HG03159 (cell line): Measurements from ENCODE around the gene KLHL21.
"Not testable (repeated sequence)": the region's sequence is repeated elsewhere in the genome, so short reads cannot be mapped to it uniquely, and the experiment has no call there.

Experiments
- ATAC-seq: cut with Tn5 transposase; IDR thresholded peaks from one replicate; pipeline ENCODE4 v1.9.1; 2021; ENCODE audit warnings: mild to moderate bottlenecking, moderate library complexity; ENCODE audit not compliant: unreplicated experiment

Gene KLHL21

GRCh38 chr1:6585081-6585722 is 17.5 kb downstream of the KLHL21 start:
- ATAC-seq: no peak

- ATAC-seq: no peak
Measured at GRCh38 chr1:6584126-6585080, 18.3 kb downstream of the KLHL21 start.

- ATAC-seq: no peak
Measured at GRCh38 chr1:6582370-6582769, 20.3 kb downstream of the KLHL21 start.

GRCh38 chr1:6581561-6582305 is 20.9 kb downstream of the KLHL21 start:
- ATAC-seq: no peak

- ATAC-seq: no peak
Measured at GRCh38 chr1:6580593-6581409, 21.9 kb downstream of the KLHL21 start.

- ATAC-seq: peak; percentile 28
Measured at GRCh38 chr1:6580119-6580592, 22.5 kb downstream of the KLHL21 start.

DNA sequence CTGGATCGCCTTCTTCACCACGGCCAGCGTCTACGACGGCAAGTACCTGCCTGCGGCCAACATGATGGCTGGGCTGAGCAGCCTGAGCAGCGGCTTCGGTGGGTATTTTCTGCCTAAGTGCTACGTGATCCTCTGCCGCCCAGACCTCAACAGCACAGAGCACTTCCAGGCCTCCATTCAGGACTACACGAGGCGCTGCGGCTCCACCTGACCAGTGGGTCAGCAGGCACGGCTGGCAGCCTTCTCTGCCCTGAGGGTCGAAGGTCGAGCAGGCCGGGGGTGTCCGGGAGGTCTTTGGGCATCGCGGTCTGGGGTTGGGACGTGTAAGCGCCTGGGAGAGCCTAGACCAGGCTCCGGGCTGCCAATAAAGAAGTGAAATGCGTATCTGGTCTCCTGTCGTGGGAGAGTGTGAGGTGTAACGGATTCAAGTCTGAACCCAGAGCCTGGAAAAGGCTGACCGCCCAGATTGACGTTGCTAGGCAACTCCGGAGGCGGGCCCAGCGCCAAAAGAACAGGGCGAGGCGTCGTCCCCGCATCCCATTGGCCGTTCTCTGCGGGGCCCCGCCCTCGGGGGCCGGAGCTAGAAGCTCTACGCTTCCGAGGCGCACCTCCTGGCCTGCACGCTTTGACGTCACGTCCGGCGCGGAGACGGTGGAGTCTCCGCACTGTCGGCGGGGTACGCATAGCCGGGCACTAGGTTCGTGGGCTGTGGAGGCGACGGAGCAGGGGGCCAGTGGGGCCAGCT is 23.1 kb downstream of the KLHL21 start, which contains the start of gene ZBTB48:
TSS of gene ZBTB48 (plus strand) at position 621 of the 745 bp plus-strand sequence. CDS start 616 bp downstream, outside the sequence.
- ATAC-seq: peak; percentile 92

GRCh38 chr1:6578624-6579373 is 23.9 kb downstream of the KLHL21 start:
- no peak for ATAC-seq

- no peak for ATAC-seq
Measured at GRCh38 chr1:6577831-6578525, 24.7 kb downstream of the KLHL21 start.

GRCh38 chr1:6574818-6575217 is 27.9 kb downstream of the KLHL21 start:
- ATAC-seq: no peak

- no peak for ATAC-seq
Measured at GRCh38 chr1:6574025-6574620, 28.5 kb downstream of the KLHL21 start.

DNA sequence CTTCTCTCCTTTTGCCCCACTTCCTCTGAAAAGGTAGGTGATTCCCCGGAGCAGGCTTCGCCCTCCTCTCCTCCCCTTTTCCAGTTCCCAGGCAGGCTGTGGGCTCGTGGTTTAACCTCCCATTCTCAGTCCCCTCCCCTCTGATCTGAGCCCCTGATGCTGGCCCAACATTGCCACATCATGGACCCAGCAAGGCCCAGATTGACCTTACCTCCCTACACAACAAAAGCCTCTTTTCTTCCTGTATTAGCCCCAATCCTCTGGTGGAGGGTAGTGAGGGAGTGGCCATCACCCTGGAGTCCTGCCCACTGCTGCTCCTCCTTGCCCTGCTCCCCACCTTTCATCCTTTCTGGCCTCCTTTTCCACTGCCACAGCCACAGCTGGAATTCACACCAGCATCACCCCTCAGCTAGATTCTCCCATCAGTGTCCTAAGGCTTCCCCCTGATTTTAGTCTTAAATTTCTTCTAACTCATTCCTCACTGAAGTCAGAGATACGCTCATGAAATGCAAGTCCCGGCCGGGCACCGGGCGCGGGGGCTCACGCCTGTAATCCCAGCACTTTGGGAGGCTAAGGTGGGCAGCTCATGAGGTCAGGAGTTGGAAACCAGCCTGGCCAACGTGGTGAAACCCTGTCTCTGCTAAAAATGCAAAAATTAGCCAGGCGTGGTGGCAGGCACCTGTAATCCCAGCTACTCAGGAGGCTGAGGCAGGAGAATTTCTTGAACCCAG is 29.9 kb downstream of the KLHL21 start:
- ATAC-seq: no peak

DNA sequence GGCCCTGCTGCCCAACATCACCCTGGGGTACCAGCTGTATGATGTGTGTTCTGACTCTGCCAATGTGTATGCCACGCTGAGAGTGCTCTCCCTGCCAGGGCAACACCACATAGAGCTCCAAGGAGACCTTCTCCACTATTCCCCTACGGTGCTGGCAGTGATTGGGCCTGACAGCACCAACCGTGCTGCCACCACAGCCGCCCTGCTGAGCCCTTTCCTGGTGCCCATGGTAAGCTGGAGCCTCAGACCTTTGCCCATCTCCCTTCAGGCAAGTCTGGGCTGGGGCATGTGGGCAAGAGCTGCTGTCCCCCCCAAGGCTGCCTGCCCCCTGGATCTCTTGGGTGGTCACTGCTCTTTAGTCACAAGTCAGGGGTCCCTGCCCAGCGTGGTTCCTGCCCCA is 31.7 kb downstream of the KLHL21 start:
- no peak for ATAC-seq

GRCh38 chr1:6570100-6570499 is 32.6 kb downstream of the KLHL21 start:
- ATAC-seq: no peak

GRCh38 chr1:6569033-6569432 is 33.6 kb downstream of the KLHL21 start:
- ATAC-seq: no peak

GRCh38 chr1:6560267-6560666 is 42.4 kb downstream of the KLHL21 start:
- ATAC-seq: no peak

- not testable (repeated sequence) for ATAC-seq
Measured at GRCh38 chr1:6559161-6559560, 43.5 kb downstream of the KLHL21 start.
